Measurements from ENCODE around the gene PAX8.

The PAX8 gene

DNA sequence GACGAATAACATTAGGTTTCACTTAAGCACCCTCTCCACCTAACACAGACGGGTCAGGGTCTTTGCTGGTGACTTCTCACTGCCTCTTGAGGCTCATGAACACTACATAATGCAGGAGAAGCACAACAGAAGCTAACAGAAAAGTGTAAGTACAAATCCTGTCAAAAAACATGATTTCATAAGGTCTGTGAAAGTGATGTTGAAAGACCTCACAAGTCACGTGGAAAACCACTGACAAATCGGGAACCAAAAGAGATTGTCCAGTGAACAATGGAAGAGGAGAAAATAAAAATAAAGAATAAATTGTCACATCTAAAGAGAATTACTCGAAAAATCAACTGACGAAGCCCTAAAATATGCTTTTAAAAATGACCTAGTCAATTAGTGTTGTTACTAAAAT is 91.0 kb downstream of the PAX8 start:
- H3K9ac ChIP-seq = no peak overlapping the region
- peaks cover 19 to 89% (median 48%) of the 10 kb centered on the region in 11 experiments; a peak in 16 of 22 replicates for H3K36me3 ChIP-seq
- H3K27ac ChIP-seq = no peak overlapping the region
- no peak overlapping the region for H3K4me3 ChIP-seq
- H3K9me3 ChIP-seq (replicated peaks in 1 of 11) = no peaks in the 10 kb centered on the region
- H4K20me1 ChIP-seq = peaks cover 0 to 79% (median 19%) of the 10 kb centered on the region in 11 experiments; a peak in 13 of 22 replicates
- H3K4me2 ChIP-seq = peak overlapping the region in 2 of 11 experiments; percentile 7 to 20; a peak in 1 of 22 replicates
- TF ChIP-seq Cebpa-rat (IDR thresholded peaks at IDR 0.05) = no peak
- H3K27me3 ChIP-seq = no peaks in the 10 kb centered on the region
- peaks cover 0 to 60% (median 12%) of the 10 kb centered on the region in 10 experiments; a peak in 14 of 20 replicates for H3K4me1 ChIP-seq

- no peak overlapping the region for H3K27ac ChIP-seq
- no peak overlapping the region for H3K4me3 ChIP-seq
- peaks cover 13 to 68% (median 25%) of the 10 kb centered on the region in 10 experiments for H3K4me1 ChIP-seq
- H3K27me3 ChIP-seq = no peaks in the 10 kb centered on the region
- peaks cover 18 to 89% (median 47%) of the 10 kb centered on the region in 11 experiments; a peak in 16 of 22 replicates for H3K36me3 ChIP-seq
- no peak overlapping the region; a peak in 1 of 22 replicates for H3K4me2 ChIP-seq
- no peak overlapping the region for H3K9ac ChIP-seq
- peaks cover 0 to 85% (median 33%) of the 10 kb centered on the region in 11 experiments; a peak in 15 of 22 replicates for H4K20me1 ChIP-seq
- no peaks in the 10 kb centered on the region for H3K9me3 ChIP-seq (replicated peaks in 1 of 11)
- TF ChIP-seq Cebpa-rat (IDR thresholded peaks at IDR 0.05) = no peak
Observed at GRCh38 chr2:113186433-113186796, 92.3 kb downstream of the PAX8 start.

- no peak overlapping the region for H3K4me3 ChIP-seq
- peaks cover 0 to 85% (median 39%) of the 10 kb centered on the region in 11 experiments; a peak in 15 of 22 replicates for H4K20me1 ChIP-seq
- peaks cover 19 to 68% (median 29%) of the 10 kb centered on the region in 10 experiments for H3K4me1 ChIP-seq
- peak overlapping the region in 1 of 11 experiments; percentile 12; a peak in 1 of 22 replicates for H3K27ac ChIP-seq
- H3K27me3 ChIP-seq = no peaks in the 10 kb centered on the region
- H3K36me3 ChIP-seq = peaks cover 18 to 87% (median 47%) of the 10 kb centered on the region in 11 experiments; a peak in 16 of 22 replicates
- 0 out of 22 replicates have a peak overlapping the region, but pooled peaks of 1 of the 11 experiments have one; percentile 12 for H3K9ac ChIP-seq
- peak overlapping the region in 1 of 11 experiments; percentile 7; a peak in 1 of 22 replicates for H3K4me2 ChIP-seq
- no peak for TF ChIP-seq Cebpa-rat (IDR thresholded peaks at IDR 0.05)
- H3K9me3 ChIP-seq (replicated peaks in 1 of 11) = no peaks in the 10 kb centered on the region
Observed at GRCh38 chr2:113185664-113186432, 92.9 kb downstream of the PAX8 start.

DNA sequence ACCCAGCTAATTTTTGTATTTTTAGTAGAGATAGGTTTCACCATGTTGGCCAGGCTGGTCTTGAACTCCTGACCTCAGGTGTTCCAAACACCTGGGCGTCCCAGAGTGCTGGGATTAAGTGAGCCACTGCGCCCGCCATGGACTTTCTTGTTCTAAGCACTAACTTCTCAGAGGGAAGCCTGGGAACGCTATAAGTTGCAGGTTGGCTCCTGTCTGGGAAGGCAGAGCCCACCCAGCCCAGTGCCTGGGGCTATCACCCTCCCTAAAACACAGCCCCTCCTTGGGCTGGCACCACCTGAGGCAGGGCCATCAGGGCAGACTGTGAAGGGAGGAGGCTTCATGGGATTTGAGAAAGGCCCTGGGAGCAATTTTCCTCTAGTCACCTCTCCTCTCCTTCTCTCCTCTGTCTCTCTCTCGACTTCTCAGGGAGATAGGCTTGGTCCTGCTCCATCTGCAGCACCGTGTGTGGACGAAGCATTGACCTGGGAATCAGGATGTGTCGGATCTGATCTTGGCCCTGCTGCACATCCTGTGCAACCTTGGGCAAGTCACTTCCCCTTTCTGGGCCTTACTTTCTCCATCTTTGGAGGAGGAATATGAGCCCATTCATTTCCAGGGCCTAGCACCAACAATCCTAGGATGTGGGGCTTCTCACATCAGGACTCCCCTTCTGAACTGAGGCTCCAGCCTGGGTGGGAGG is 94.0 kb downstream of the PAX8 start:
- no peaks in the 10 kb centered on the region for H3K9me3 ChIP-seq (replicated peaks in 1 of 11)
- no peak for TF ChIP-seq Cebpa-rat (IDR thresholded peaks at IDR 0.05)
- no peaks in the 10 kb centered on the region for H3K27me3 ChIP-seq
- H4K20me1 ChIP-seq = peaks cover 0 to 91% (median 44%) of the 10 kb centered on the region in 11 experiments; a peak in 16 of 22 replicates
- no peak overlapping the region for H3K4me3 ChIP-seq
- H3K27ac ChIP-seq = no peak overlapping the region
- H3K4me2 ChIP-seq = peak overlapping the region in 4 of 11 experiments; percentile 13 to 25 (median 16); a peak in 2 of 22 replicates
- H3K4me1 ChIP-seq = peaks cover 31 to 68% (median 41%) of the 10 kb centered on the region in 10 experiments
- peaks cover 18 to 86% (median 47%) of the 10 kb centered on the region in 11 experiments; a peak in 16 of 22 replicates for H3K36me3 ChIP-seq
- H3K9ac ChIP-seq = no peak overlapping the region

DNA sequence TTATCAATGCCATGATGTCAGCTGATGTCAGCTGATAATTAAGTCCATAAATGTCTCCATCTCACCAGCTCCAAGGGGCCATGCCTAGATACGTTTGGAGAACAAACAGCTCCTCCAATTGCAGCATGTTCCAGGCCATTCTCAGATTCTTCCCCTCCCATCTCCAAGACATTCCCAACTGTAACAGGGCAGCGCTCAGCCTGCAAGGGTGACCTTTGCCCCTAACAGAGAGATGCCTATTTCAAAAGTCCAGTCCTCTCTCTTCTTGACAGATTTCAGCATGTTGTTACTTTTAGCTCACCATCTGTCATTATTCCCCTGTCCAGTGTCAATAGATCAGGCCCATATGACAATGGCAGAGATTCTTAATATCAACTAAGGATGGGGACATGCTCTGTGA is 95.0 kb downstream of the PAX8 start:
- no peak overlapping the region for H3K27ac ChIP-seq
- no peak for TF ChIP-seq Cebpa-rat (IDR thresholded peaks at IDR 0.05)
- H3K9ac ChIP-seq = no peak overlapping the region
- H3K4me1 ChIP-seq = peaks cover 39 to 77% (median 50%) of the 10 kb centered on the region in 10 experiments
- no peak overlapping the region for H3K4me3 ChIP-seq
- H3K36me3 ChIP-seq = peaks cover 18 to 85% (median 47%) of the 10 kb centered on the region in 11 experiments; a peak in 16 of 22 replicates
- H4K20me1 ChIP-seq = peaks cover 0 to 98% (median 46%) of the 10 kb centered on the region in 11 experiments; a peak in 16 of 22 replicates
- H3K9me3 ChIP-seq (replicated peaks in 1 of 11) = no peaks in the 10 kb centered on the region
- no peak overlapping the region for H3K4me2 ChIP-seq
- H3K27me3 ChIP-seq = no peaks in the 10 kb centered on the region

DNA sequence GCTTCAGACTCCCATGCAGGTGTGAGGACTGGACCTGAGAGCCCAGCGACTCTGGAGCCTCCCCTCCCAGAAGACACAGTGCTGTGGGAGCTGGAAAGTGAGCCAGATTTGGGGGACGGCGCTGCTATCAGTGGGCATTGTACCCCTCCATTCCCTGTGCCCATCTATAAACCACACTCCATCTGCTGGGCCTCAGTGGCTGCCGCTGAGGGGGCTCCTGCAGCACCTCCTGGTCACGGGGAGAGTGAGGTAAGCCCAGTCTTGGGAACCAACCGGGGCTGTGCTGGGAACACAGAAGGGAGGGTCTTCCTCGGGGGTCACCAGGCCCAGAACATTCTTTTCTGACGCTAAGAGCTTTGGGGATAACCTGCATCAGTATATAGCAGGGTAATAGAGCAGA is 95.5 kb downstream of the PAX8 start:
- Histone ChIP-seq H3K27me3 (no peaks in the 10 kb centered on the region), H3K36me3 (peaks cover 18 to 85% (median 47%) of the 10 kb centered on the region in 11 experiments; a peak in 16 of 22 replicates), H3K9me3 (replicated peaks in 1 of 11) (no peaks in the 10 kb centered on the region), H3K4me2 (no peak overlapping the region), H3K4me1 (peaks cover 42 to 81% (median 54%) of the 10 kb centered on the region in 10 experiments), H3K4me3 (no peak overlapping the region), H3K9ac (no peak overlapping the region), H4K20me1 (peaks cover 0 to 98% (median 48%) of the 10 kb centered on the region in 11 experiments; a peak in 16 of 22 replicates), H3K27ac (peak overlapping the region in 1 of 11 experiments; percentile 75; a peak in 1 of 22 replicates)
- TF ChIP-seq Cebpa-rat (IDR thresholded peaks at IDR 0.05) = no peak

GRCh38 chr2:113182471-113183260 is 96.1 kb downstream of the PAX8 start:
- Histone ChIP-seq H3K4me1 (peaks cover 42 to 87% (median 53%) of the 10 kb centered on the region in 10 experiments), H4K20me1 (peaks cover 0 to 100% (median 48%) of the 10 kb centered on the region in 11 experiments; a peak in 16 of 22 replicates), H3K36me3 (peaks cover 18 to 85% (median 47%) of the 10 kb centered on the region in 11 experiments; a peak in 16 of 22 replicates), H3K4me3 (no peak overlapping the region), H3K27ac (peak overlapping the region in 6 of 11 experiments; percentile 59 to 78 (median 64); a peak in 8 of 22 replicates), H3K4me2 (peak overlapping the region in 9 of 11 experiments; percentile 74 to 93 (median 90); a peak in 15 of 22 replicates), H3K27me3 (no peaks in the 10 kb centered on the region), H3K9ac (no peak overlapping the region), H3K9me3 (replicated peaks in 1 of 11) (no peaks in the 10 kb centered on the region)
- TF ChIP-seq Cebpa-rat (IDR thresholded peaks at IDR 0.05) = no peak

Measured in BLaER1 treated with 17β-estradiol and CSF1 and Interleukin-3, amounts not matched to agents 10 nM and 100 nM (cell line).